ENCODE measurements around the gene MYMX.

Gene MYMX

GRCh38 chr6:44264154-44265006 is 47.7 kb downstream of the MYMX start:
- FAIRE-seq = peak; percentile 86
- peak; percentile 70 for DNase-seq (ENCODE audit: insufficient read length)
- TF ChIP-seq POLR2AphosphoS5 (IDR thresholded peaks at IDR 0.05; ENCODE audit: low read depth, low read length) (peak; percentile 68), POLR2A (IDR thresholded peaks at IDR 0.05; ENCODE audit: low read depth, low read length) (peak; percentile 61; the same call in 1 of the 2 replicates), TAF1 (IDR thresholded peaks at IDR 0.05; ENCODE audit: borderline replicate concordance, low read depth, low read length) (0 out of 2 replicates have a peak, but pooled peaks have one; percentile 7)

GRCh38 chr6:44265007-44265721 is 48.4 kb downstream of the MYMX start, which contains the start of gene NFKBIE:
NFKBIE (minus strand) TSS chr6:44265551; CDS start chr6:44265346, 205 bp downstream.
- peak; percentile 67 for FAIRE-seq
- TF ChIP-seq TAF1 (IDR thresholded peaks at IDR 0.05; ENCODE audit: borderline replicate concordance, low read depth, low read length) (peak; percentile 44), POLR2AphosphoS5 (IDR thresholded peaks at IDR 0.05; ENCODE audit: low read depth, low read length) (no peak), POLR2A (IDR thresholded peaks at IDR 0.05; ENCODE audit: low read depth, low read length) (peak; percentile 61)
- DNase-seq (ENCODE audit: insufficient read length) = peak; percentile 84

DNA sequence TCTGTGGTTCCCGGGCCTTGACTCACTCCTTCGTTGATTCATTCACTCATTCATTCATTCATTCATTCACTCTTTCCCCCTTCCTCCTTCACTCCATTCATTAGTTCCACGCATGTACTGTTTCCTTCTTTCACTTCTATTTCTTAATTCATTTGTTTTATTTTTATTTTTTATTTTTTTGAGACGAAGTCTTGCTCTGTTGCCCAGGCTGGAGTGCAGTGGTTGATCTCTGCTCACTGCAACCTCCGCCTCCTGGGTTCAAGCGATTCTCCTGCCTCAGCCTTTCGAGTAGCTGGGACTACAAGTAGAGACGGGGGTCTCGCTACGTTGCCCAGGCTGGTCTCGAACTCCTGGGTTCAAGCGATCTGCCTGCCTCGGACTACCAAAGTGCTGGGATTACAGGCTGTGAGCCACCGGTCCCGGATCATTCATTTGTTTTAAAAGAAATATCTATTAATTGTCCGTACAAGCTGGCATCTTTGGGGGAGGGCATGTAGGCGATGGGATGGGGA is 49.1 kb downstream of the MYMX start:
- no peak for DNase-seq (ENCODE audit: insufficient read length)
- peak; percentile 93 for FAIRE-seq

DNA sequence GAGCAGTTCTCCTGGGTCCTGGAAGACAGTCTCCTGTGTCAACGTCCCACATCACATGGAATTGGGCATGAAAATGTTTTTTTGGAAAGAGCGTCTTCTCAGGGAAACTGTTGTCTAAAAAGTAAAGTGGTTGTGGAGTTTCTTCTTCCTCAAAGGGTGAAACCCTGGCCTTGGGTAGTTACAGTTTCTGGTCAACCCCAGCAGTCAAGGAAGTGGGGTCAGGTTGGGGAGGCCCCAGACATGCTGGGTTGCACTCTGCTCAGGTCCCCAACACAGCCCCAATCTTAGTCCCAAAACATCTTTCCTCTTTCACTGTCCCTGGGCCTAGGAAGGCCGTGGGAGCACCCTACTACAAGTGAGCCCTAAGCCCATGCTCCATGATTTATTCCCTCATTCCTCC is 49.6 kb downstream of the MYMX start:
- peak; percentile 87 for FAIRE-seq
- DNase-seq (ENCODE audit: insufficient read length) = peak; percentile 66
- no peak for TF ChIP-seq POLR2A (IDR thresholded peaks at IDR 0.05; ENCODE audit: low read depth, low read length)

More for the DNA sequence above, 49.1 kb downstream of the MYMX start:
- TF ChIP-seq TAF1 (IDR thresholded peaks at IDR 0.05; ENCODE audit: borderline replicate concordance, low read depth, low read length) (no peak), POLR2AphosphoS5 (IDR thresholded peaks at IDR 0.05; ENCODE audit: low read depth, low read length) (no peak), POLR2A (IDR thresholded peaks at IDR 0.05; ENCODE audit: low read depth, low read length) (no peak)

GRCh38 chr6:44267252-44267651 is 50.5 kb downstream of the MYMX start:
- TF ChIP-seq POLR2A (IDR thresholded peaks at IDR 0.05; ENCODE audit: low read depth, low read length) (no peak), POLR2AphosphoS5 (IDR thresholded peaks at IDR 0.05; ENCODE audit: low read depth, low read length) (no peak), TAF1 (IDR thresholded peaks at IDR 0.05; ENCODE audit: borderline replicate concordance, low read depth, low read length) (no peak)
- no peak for FAIRE-seq
- no peak for DNase-seq (ENCODE audit: insufficient read length)

Measured in GM12892 (cell line).